GM12878 (cell line): Measurements from ENCODE around the gene CAV2.

ENCODE experiments used
- MXI1 ChIP-seq: fragments of 150-350 bp; IDR thresholded peaks from 2 replicates; pipeline ENCODE4 v1.6.1; 2011; ENCODE audit warnings: low read depth, mild to moderate bottlenecking, inconsistent platforms, low read length, improper control_type of control experiment
- POLR2A ChIP-seq: IDR thresholded peaks from 2 replicates; pipeline ENCODE4 v1.6.1; 2011; ENCODE audit warnings: low read depth, mild to moderate bottlenecking, low read length
- POLR2AphosphoS5 ChIP-seq: IDR thresholded peaks from 2 replicates; pipeline ENCODE4 v1.6.1; 2011; ENCODE audit warnings: mild to moderate bottlenecking, low read length, inconsistent platforms
- SIX5 ChIP-seq: IDR thresholded peaks from 2 replicates; pipeline ENCODE4 v1.6.1; 2011; ENCODE audit warnings: mild to moderate bottlenecking, low read depth, low read length, moderate library complexity; ENCODE audit not compliant: severe bottlenecking
- SREBF2 ChIP-seq: IDR thresholded peaks from 2 replicates; pipeline ENCODE4 v1.6.1; 2012; ENCODE audit warnings: mild to moderate bottlenecking, low read length
- TAF1 ChIP-seq: IDR thresholded peaks from 2 replicates; pipeline ENCODE4 v1.6.1; 2011; ENCODE audit warnings: mild to moderate bottlenecking, low read depth, low read length, borderline replicate concordance
- TF ChIP-seq, protein P1 (sequence below), 3 experiments: IDR thresholded peaks in 2 of 3; conservative IDR thresholded peaks in 1 of 3; 2 replicates each; pipeline ENCODE4 v1.5.1; 2011; ENCODE audit warnings: low read depth in 3 of 3, low read length in 3 of 3, mild to moderate bottlenecking in 3 of 3, control low read depth in 2 of 3, moderate library complexity in 2 of 3, inconsistent platforms in 1 of 3, mixed read lengths in 1 of 3; ENCODE audit not compliant: control insufficient read depth in 2 of 3, insufficient read depth in 1 of 3; ENCODE audit errors: extremely low read depth in 1 of 3
- TF ChIP-seq, protein P2 (sequence below): fragments of 450-650 bp; IDR thresholded peaks from 2 replicates; pipeline ENCODE4 v1.6.1; 2017; ENCODE audit warnings: mild to moderate bottlenecking, moderate library complexity
- TF ChIP-seq, protein P3 (sequence below): IDR thresholded peaks from 2 replicates; pipeline ENCODE4 v1.6.1; 2012; ENCODE audit warnings: low read depth, low read length, improper control_type of control experiment
- TF ChIP-seq, protein P4 (sequence below): fragments of 450-650 bp; IDR thresholded peaks from 2 replicates; pipeline ENCODE4 v1.6.1; 2017; ENCODE audit warnings: mild to moderate bottlenecking, low read depth, inconsistent platforms; ENCODE audit not compliant: poor library complexity, severe bottlenecking
- TF ChIP-seq, protein P5 (sequence below): fragments of 450-650 bp; IDR thresholded peaks from 2 replicates; pipeline ENCODE4 v1.6.1; 2017; ENCODE audit warnings: borderline replicate concordance

DNA sequence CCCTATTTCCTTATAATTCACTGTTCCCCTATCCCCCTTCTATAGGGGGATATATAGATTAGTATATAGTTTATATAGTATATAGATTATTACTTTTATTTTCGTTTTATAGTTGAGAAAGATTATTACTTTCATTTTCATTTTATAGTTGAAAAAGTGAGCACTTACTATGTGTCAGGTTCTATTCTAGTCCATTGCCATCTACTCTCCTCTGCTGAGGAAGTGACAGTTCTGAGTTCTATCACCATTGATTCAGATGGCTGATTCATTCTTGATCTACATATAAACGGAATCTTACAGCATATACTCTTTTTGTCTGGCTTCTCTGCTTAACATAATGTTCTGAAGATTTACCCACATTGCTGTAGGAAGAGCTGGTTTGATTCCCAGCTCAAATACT is 20.7 kb upstream of the CAV2 start:
- TF ChIP-seq SREBF2: no peak
- TF ChIP-seq, protein P1, sequence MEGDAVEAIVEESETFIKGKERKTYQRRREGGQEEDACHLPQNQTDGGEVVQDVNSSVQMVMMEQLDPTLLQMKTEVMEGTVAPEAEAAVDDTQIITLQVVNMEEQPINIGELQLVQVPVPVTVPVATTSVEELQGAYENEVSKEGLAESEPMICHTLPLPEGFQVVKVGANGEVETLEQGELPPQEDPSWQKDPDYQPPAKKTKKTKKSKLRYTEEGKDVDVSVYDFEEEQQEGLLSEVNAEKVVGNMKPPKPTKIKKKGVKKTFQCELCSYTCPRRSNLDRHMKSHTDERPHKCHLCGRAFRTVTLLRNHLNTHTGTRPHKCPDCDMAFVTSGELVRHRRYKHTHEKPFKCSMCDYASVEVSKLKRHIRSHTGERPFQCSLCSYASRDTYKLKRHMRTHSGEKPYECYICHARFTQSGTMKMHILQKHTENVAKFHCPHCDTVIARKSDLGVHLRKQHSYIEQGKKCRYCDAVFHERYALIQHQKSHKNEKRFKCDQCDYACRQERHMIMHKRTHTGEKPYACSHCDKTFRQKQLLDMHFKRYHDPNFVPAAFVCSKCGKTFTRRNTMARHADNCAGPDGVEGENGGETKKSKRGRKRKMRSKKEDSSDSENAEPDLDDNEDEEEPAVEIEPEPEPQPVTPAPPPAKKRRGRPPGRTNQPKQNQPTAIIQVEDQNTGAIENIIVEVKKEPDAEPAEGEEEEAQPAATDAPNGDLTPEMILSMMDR (IDR thresholded peaks at IDR 0.05 in 2 of 3, conservative IDR thresholded peaks at IDR 0.05 in 1 of 3; ENCODE audit: control insufficient read depth in 2 of 3, extremely low read depth in 1 of 3, insufficient read depth in 1 of 3, low read depth in 3 of 3, low read length in 3 of 3): no peak
- TF ChIP-seq, protein P2, sequence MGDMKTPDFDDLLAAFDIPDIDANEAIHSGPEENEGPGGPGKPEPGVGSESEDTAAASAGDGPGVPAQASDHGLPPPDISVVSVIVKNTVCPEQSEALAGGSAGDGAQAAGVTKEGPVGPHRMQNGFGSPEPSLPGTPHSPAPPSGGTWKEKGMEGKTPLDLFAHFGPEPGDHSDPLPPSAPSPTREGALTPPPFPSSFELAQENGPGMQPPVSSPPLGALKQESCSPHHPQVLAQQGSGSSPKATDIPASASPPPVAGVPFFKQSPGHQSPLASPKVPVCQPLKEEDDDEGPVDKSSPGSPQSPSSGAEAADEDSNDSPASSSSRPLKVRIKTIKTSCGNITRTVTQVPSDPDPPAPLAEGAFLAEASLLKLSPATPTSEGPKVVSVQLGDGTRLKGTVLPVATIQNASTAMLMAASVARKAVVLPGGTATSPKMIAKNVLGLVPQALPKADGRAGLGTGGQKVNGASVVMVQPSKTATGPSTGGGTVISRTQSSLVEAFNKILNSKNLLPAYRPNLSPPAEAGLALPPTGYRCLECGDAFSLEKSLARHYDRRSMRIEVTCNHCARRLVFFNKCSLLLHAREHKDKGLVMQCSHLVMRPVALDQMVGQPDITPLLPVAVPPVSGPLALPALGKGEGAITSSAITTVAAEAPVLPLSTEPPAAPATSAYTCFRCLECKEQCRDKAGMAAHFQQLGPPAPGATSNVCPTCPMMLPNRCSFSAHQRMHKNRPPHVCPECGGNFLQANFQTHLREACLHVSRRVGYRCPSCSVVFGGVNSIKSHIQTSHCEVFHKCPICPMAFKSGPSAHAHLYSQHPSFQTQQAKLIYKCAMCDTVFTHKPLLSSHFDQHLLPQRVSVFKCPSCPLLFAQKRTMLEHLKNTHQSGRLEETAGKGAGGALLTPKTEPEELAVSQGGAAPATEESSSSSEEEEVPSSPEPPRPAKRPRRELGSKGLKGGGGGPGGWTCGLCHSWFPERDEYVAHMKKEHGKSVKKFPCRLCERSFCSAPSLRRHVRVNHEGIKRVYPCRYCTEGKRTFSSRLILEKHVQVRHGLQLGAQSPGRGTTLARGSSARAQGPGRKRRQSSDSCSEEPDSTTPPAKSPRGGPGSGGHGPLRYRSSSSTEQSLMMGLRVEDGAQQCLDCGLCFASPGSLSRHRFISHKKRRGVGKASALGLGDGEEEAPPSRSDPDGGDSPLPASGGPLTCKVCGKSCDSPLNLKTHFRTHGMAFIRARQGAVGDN: no peak
- TF ChIP-seq, protein P3, sequence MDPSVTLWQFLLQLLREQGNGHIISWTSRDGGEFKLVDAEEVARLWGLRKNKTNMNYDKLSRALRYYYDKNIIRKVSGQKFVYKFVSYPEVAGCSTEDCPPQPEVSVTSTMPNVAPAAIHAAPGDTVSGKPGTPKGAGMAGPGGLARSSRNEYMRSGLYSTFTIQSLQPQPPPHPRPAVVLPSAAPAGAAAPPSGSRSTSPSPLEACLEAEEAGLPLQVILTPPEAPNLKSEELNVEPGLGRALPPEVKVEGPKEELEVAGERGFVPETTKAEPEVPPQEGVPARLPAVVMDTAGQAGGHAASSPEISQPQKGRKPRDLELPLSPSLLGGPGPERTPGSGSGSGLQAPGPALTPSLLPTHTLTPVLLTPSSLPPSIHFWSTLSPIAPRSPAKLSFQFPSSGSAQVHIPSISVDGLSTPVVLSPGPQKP: no peak
- TF ChIP-seq MXI1: no peak
- TF ChIP-seq, protein P4, sequence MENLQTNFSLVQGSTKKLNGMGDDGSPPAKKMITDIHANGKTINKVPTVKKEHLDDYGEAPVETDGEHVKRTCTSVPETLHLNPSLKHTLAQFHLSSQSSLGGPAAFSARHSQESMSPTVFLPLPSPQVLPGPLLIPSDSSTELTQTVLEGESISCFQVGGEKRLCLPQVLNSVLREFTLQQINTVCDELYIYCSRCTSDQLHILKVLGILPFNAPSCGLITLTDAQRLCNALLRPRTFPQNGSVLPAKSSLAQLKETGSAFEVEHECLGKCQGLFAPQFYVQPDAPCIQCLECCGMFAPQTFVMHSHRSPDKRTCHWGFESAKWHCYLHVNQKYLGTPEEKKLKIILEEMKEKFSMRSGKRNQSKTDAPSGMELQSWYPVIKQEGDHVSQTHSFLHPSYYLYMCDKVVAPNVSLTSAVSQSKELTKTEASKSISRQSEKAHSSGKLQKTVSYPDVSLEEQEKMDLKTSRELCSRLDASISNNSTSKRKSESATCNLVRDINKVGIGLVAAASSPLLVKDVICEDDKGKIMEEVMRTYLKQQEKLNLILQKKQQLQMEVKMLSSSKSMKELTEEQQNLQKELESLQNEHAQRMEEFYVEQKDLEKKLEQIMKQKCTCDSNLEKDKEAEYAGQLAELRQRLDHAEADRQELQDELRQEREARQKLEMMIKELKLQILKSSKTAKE: no peak
- TF ChIP-seq SIX5: no peak
- TF ChIP-seq TAF1: no peak
- TF ChIP-seq, protein P5, sequence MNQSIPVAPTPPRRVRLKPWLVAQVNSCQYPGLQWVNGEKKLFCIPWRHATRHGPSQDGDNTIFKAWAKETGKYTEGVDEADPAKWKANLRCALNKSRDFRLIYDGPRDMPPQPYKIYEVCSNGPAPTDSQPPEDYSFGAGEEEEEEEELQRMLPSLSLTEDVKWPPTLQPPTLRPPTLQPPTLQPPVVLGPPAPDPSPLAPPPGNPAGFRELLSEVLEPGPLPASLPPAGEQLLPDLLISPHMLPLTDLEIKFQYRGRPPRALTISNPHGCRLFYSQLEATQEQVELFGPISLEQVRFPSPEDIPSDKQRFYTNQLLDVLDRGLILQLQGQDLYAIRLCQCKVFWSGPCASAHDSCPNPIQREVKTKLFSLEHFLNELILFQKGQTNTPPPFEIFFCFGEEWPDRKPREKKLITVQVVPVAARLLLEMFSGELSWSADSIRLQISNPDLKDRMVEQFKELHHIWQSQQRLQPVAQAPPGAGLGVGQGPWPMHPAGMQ: no peak
- TF ChIP-seq POLR2A: no peak
- TF ChIP-seq POLR2AphosphoS5: no peak
